Stimulated activated memory B cell treated with anti-CD40 and anti-IgM and Interleukin-4, amounts not matched to agents 10 μg/mL and 1 μg/mL and 100 μg/mL, for 72 hours (primary cell): ENCODE data around the gene FHIT.

Experiments used
- ATAC-seq: fragments of 150-1000 bp; cut with Tn5 transposase; 2 replicates; pipeline ENCODE4 v1.10.0; 2021
- H3K27ac Mint-ChIP-seq: one replicate; pipeline ENCODE4 v1.8.0; 2022; ENCODE audit warnings: mild to moderate bottlenecking, mixed read lengths
- H3K27me3 Mint-ChIP-seq: one replicate; pipeline ENCODE4 v1.8.0; 2022; ENCODE audit warnings: mixed read lengths
- H3K36me3 Mint-ChIP-seq: one replicate; pipeline ENCODE4 v1.8.0; 2022; ENCODE audit warnings: mixed read lengths
- H3K4me1 Mint-ChIP-seq: one replicate; pipeline ENCODE4 v1.8.0; 2022; ENCODE audit warnings: mixed read lengths
- H3K4me3 Mint-ChIP-seq: one replicate; pipeline ENCODE4 v1.8.0; 2022; ENCODE audit warnings: mild to moderate bottlenecking, moderate library complexity, mixed read lengths
- H3K9me3 Mint-ChIP-seq: one replicate; pipeline ENCODE4 v1.8.0; 2022; ENCODE audit warnings: mixed read lengths

Gene FHIT

GRCh38 chr3:59832241-59832640 lies 1419.0 kb downstream of the FHIT start:
- H3K36me3 Mint-ChIP-seq = no peaks in the 10 kb centered on the region
- peaks cover 6% of the 10 kb centered on the region for H3K9me3 Mint-ChIP-seq
- no peaks in the 10 kb centered on the region for H3K4me1 Mint-ChIP-seq
- no peak overlapping the region for H3K4me3 Mint-ChIP-seq
- no peak overlapping the region for H3K27ac Mint-ChIP-seq
- ATAC-seq = no peak
- no peaks in the 10 kb centered on the region for H3K27me3 Mint-ChIP-seq

- Mint-ChIP-seq H3K4me1 (no peaks in the 10 kb centered on the region), H3K4me3 (no peak overlapping the region), H3K27me3 (no peaks in the 10 kb centered on the region), H3K9me3 (peaks cover 6% of the 10 kb centered on the region), H3K27ac (no peak overlapping the region), H3K36me3 (no peaks in the 10 kb centered on the region)
- ATAC-seq = no peak
Measured at GRCh38 chr3:59831394-59831793, 1419.9 kb downstream of the FHIT start.

GRCh38 chr3:59829527-59829926 lies 1421.7 kb downstream of the FHIT start:
- Mint-ChIP-seq H3K27ac (no peak overlapping the region), H3K36me3 (no peaks in the 10 kb centered on the region), H3K9me3 (peaks cover 6% of the 10 kb centered on the region), H3K4me3 (no peak overlapping the region), H3K27me3 (no peaks in the 10 kb centered on the region), H3K4me1 (no peaks in the 10 kb centered on the region)
- ATAC-seq = no peak

- no peaks in the 10 kb centered on the region for H3K4me1 Mint-ChIP-seq
- no peak for ATAC-seq
- H3K27ac Mint-ChIP-seq = no peak overlapping the region
- peaks cover 14% of the 10 kb centered on the region for H3K27me3 Mint-ChIP-seq
- H3K36me3 Mint-ChIP-seq = no peaks in the 10 kb centered on the region
- no peaks in the 10 kb centered on the region for H3K9me3 Mint-ChIP-seq
- H3K4me3 Mint-ChIP-seq = no peak overlapping the region
Measured at GRCh38 chr3:59824876-59825275, 1426.4 kb downstream of the FHIT start.

- no peak for ATAC-seq
- peaks cover 14% of the 10 kb centered on the region for H3K27me3 Mint-ChIP-seq
- no peaks in the 10 kb centered on the region for H3K9me3 Mint-ChIP-seq
- no peak overlapping the region for H3K27ac Mint-ChIP-seq
- H3K4me3 Mint-ChIP-seq = no peak overlapping the region
- H3K36me3 Mint-ChIP-seq = no peaks in the 10 kb centered on the region
- no peaks in the 10 kb centered on the region for H3K4me1 Mint-ChIP-seq
Measured at GRCh38 chr3:59821274-59821673, 1430.0 kb downstream of the FHIT start.

GRCh38 chr3:59820352-59820934 lies 1430.8 kb downstream of the FHIT start:
- Mint-ChIP-seq H3K36me3 (no peaks in the 10 kb centered on the region), H3K4me3 (no peak overlapping the region), H3K9me3 (no peaks in the 10 kb centered on the region), H3K4me1 (no peaks in the 10 kb centered on the region), H3K27ac (no peak overlapping the region), H3K27me3 (peaks cover 14% of the 10 kb centered on the region)
- ATAC-seq = no peak

GRCh38 chr3:59818919-59819300 lies 1432.3 kb downstream of the FHIT start:
- H3K36me3 Mint-ChIP-seq = no peaks in the 10 kb centered on the region
- no peaks in the 10 kb centered on the region for H3K4me1 Mint-ChIP-seq
- no peak overlapping the region for H3K27ac Mint-ChIP-seq
- ATAC-seq = no peak
- no peak overlapping the region for H3K4me3 Mint-ChIP-seq
- peaks cover 14% of the 10 kb centered on the region for H3K27me3 Mint-ChIP-seq
- no peaks in the 10 kb centered on the region for H3K9me3 Mint-ChIP-seq

GRCh38 chr3:59818033-59818918 lies 1433.0 kb downstream of the FHIT start:
- no peak for ATAC-seq
- Mint-ChIP-seq H3K4me1 (no peaks in the 10 kb centered on the region), H3K9me3 (no peaks in the 10 kb centered on the region), H3K4me3 (no peak overlapping the region), H3K27me3 (peaks cover 8% of the 10 kb centered on the region), H3K27ac (no peak overlapping the region), H3K36me3 (no peaks in the 10 kb centered on the region)

- H3K4me1 Mint-ChIP-seq = no peaks in the 10 kb centered on the region
- peaks cover under 1% of the 10 kb centered on the region for H3K27me3 Mint-ChIP-seq
Measured at GRCh38 chr3:59817511-59817910, 1433.7 kb downstream of the FHIT start.

GRCh38 chr3:59816312-59816711 lies 1434.9 kb downstream of the FHIT start:
- H3K36me3 Mint-ChIP-seq = no peaks in the 10 kb centered on the region
- H3K4me3 Mint-ChIP-seq = no peak overlapping the region
- peaks cover 8% of the 10 kb centered on the region for H3K4me1 Mint-ChIP-seq
- H3K27me3 Mint-ChIP-seq = no peaks in the 10 kb centered on the region
- H3K27ac Mint-ChIP-seq = no peak overlapping the region
- no peak for ATAC-seq
- H3K9me3 Mint-ChIP-seq = no peaks in the 10 kb centered on the region

More at GRCh38 chr3:59817511-59817910, 1433.7 kb downstream of the FHIT start:
- Mint-ChIP-seq H3K27ac (no peak overlapping the region), H3K9me3 (no peaks in the 10 kb centered on the region), H3K4me3 (no peak overlapping the region), H3K36me3 (no peaks in the 10 kb centered on the region)
- no peak for ATAC-seq

GRCh38 chr3:59813148-59813538 lies 1438.1 kb downstream of the FHIT start:
- peaks cover 13% of the 10 kb centered on the region for H3K4me1 Mint-ChIP-seq
- H3K9me3 Mint-ChIP-seq = no peaks in the 10 kb centered on the region
- H3K27ac Mint-ChIP-seq = no peak overlapping the region
- H3K27me3 Mint-ChIP-seq = no peaks in the 10 kb centered on the region
- H3K4me3 Mint-ChIP-seq = no peak overlapping the region
- ATAC-seq = no peak
- H3K36me3 Mint-ChIP-seq = no peaks in the 10 kb centered on the region

- Mint-ChIP-seq H3K4me1 (peaks cover 13% of the 10 kb centered on the region), H3K27me3 (no peaks in the 10 kb centered on the region), H3K27ac (no peak overlapping the region), H3K9me3 (no peaks in the 10 kb centered on the region), H3K36me3 (no peaks in the 10 kb centered on the region), H3K4me3 (no peak overlapping the region)
- peak; percentile 44 for ATAC-seq
Measured at GRCh38 chr3:59812237-59813147, 1438.8 kb downstream of the FHIT start.

GRCh38 chr3:59811160-59811559 lies 1440.1 kb downstream of the FHIT start:
- Mint-ChIP-seq H3K36me3 (no peaks in the 10 kb centered on the region), H3K4me3 (no peak overlapping the region), H3K27me3 (no peaks in the 10 kb centered on the region), H3K4me1 (peaks cover 13% of the 10 kb centered on the region), H3K9me3 (no peaks in the 10 kb centered on the region), H3K27ac (no peak overlapping the region)
- no peak for ATAC-seq

GRCh38 chr3:59810606-59811005 lies 1440.6 kb downstream of the FHIT start:
- H3K9me3 Mint-ChIP-seq = no peaks in the 10 kb centered on the region
- H3K27ac Mint-ChIP-seq = no peak overlapping the region
- H3K4me3 Mint-ChIP-seq = no peak overlapping the region
- H3K27me3 Mint-ChIP-seq = no peaks in the 10 kb centered on the region
- no peak for ATAC-seq
- H3K36me3 Mint-ChIP-seq = no peaks in the 10 kb centered on the region
- H3K4me1 Mint-ChIP-seq = peaks cover 13% of the 10 kb centered on the region

- ATAC-seq = no peak
- H3K4me3 Mint-ChIP-seq = no peak overlapping the region
- H3K36me3 Mint-ChIP-seq = no peaks in the 10 kb centered on the region
- peaks cover 13% of the 10 kb centered on the region for H3K4me1 Mint-ChIP-seq
- no peaks in the 10 kb centered on the region for H3K27me3 Mint-ChIP-seq
- H3K9me3 Mint-ChIP-seq = no peaks in the 10 kb centered on the region
- peak overlapping the region; percentile 11 for H3K27ac Mint-ChIP-seq
Measured at GRCh38 chr3:59809710-59810444, 1441.4 kb downstream of the FHIT start.
